Epithelial cell of proximal tubule (primary cell): Measurements from ENCODE around the gene NANOS2. TPM values are rescaled to one million over a fixed set of nuclear protein-coding genes. Genes with fewer than 3 reads are reported as not detected.

Source experiments
- DNase-seq: peaks from one replicate; pipeline ENCODE4 v3.0.0-alpha.2; 2011; ENCODE audit warnings: low read depth
- H3K4me3 ChIP-seq: 2 replicates; pipeline ENCODE4 v1.5.1; 2011; ENCODE audit warnings: low read depth, mild to moderate bottlenecking, low read length
- total RNA-seq: library from RNA; depleted of rRNA; stranded (reverse); fragments of >200 nt; gene quantifications from 2 replicates; pipeline ENCODE4 v1.2.3, GENCODE V29; 2015
- TF ChIP-seq, protein P1 (sequence below): conservative IDR thresholded peaks from 2 replicates; pipeline ENCODE4 v1.5.1; 2012; ENCODE audit warnings: low read depth, mild to moderate bottlenecking, low read length

The NANOS2 gene
- total RNA-seq, 1 donor from 2014 or later: not detected

DNA sequence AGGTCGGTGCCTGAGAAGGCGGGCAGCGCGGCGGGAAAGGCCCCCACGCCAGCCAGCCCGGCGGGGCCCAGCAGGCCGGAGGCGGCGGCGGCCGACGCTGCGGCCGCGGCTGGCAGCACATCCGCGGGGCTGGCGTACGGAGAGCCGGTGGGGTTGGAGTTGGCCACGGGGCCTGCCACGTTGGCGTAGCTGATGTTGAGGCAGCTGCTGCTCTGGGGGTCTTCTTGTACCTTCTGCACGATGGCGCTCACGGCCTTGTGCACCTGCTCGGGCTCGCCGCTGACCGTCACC is 25.9 kb upstream of the NANOS2 start:
- H3K4me3 ChIP-seq: no peak overlapping the region
- no peak for DNase-seq
- TF ChIP-seq, protein P1, sequence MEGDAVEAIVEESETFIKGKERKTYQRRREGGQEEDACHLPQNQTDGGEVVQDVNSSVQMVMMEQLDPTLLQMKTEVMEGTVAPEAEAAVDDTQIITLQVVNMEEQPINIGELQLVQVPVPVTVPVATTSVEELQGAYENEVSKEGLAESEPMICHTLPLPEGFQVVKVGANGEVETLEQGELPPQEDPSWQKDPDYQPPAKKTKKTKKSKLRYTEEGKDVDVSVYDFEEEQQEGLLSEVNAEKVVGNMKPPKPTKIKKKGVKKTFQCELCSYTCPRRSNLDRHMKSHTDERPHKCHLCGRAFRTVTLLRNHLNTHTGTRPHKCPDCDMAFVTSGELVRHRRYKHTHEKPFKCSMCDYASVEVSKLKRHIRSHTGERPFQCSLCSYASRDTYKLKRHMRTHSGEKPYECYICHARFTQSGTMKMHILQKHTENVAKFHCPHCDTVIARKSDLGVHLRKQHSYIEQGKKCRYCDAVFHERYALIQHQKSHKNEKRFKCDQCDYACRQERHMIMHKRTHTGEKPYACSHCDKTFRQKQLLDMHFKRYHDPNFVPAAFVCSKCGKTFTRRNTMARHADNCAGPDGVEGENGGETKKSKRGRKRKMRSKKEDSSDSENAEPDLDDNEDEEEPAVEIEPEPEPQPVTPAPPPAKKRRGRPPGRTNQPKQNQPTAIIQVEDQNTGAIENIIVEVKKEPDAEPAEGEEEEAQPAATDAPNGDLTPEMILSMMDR: no peak

DNA sequence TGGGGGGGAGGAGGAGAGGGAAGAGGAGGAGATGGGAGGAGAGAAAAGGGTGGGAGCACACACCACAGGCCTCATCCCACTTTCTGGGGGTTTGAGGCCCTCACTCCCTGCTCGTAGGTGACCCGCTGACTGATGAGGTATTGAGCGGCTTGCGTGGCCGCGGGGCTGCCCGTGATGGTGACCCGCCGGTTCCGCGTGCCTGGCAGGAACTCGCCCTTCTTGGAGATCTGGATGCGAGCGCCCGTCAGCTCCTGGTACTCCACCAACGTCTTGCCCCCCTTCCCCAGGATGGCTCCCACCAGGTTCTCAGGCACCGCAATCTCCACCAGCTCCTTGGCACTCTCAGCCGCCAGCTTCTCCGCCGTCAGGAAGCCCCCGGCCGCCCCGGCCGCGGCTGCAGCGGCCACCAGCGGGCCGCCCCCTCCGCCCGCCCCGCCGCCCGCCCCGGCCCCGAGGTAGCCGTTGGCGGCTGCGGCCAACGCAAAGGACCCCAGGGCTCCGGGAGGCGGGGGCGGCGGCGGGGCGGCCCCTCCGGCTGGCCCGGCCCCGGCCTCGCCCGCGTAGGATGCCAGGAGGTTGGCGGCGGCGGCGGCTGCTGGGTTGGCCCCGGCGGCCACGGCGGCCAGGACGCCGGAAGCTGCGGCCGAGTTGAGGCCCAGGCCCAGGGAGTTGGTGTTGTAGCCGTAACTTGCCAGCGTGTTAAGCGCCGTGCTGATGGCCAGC is 25.4 kb upstream of the NANOS2 start:
- no peak for DNase-seq
- no peak overlapping the region for H3K4me3 ChIP-seq
- TF ChIP-seq, protein P1: no peak

DNA sequence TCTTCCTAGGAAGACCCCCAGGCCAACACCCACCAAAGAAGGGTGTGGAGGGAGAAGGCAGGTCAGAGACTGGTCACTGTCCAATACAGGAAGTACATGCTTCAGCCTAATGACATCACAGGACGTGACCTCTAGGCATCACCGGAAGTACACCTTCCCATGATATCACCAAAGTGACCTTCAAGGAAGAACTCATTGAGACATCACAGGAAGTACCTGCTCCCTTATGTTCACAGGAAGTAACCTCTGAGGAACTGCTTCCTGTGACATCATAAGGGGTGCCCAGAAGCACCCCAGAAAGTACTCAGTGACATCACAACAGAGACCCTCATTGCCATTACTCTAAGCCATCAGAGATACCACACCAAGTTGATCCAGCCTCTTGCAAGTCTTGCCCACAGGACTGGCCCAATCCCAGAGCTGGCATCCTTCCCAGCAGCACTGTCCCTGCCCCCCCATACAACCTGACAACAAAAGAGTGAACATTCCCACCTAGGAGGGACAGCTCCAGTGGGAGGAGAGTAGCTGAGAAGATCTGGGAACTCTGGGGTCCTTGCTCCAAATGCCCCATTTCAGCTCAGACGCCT is 24.2 kb upstream of the NANOS2 start:
- DNase-seq: no peak
- H3K4me3 ChIP-seq: no peak overlapping the region
- TF ChIP-seq, protein P1: no peak

DNA sequence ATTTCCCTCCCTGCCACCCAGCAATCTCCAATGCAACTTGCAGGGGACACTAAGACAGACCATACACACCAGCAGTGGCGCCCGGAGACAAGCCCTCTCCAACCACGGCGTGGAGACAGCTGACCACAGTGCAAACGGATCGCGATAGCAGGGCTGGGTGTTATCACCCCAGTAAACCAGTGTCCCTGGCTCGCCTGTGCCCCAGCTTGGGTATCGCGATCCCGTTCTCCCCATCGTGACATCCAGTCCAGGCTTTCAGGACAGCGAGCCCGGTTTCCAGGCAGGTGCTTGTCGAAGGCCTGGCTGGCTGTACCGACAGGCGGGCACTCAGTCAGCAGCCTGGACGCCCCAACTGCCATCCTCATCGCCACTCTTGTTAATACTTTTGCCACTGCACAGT is 20.7 kb upstream of the NANOS2 start:
- no peak for DNase-seq
- TF ChIP-seq, protein P1: no peak
- no peak overlapping the region for H3K4me3 ChIP-seq

DNA sequence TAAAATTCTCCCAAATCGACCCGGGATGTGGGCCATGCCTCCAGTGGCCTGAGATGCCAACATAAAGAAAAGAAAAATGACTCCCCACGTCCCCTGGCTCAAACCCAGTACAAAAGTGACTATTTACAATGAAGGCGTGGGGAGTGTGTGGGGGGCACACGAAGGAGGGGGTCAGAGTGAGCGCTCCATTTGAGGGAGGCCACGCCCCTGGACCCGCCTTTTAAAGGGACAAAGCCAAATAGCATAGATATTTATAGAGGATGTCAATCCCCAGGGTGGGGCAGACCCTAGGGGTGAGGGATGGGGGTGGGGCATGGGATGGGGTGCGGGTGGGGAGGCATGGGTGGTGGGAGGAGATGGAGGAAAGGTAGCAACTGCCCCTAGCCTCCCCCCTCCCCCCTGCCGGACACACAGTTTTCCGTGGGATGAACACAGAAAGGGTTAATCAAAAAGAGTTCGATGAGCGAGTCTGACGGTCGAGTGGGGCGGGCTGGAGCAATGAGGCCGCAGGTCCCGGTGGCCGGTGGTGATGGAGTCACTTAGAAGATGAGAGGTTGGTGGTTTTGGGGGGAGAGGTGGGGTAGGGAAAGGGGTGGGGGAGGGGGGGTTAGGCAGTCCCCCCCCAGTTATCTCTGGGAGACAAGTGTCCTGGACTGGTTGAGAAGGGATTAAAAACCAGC is 20.1 kb upstream of the NANOS2 start:
- TF ChIP-seq, protein P1: no peak
- no peak overlapping the region for H3K4me3 ChIP-seq
- no peak for DNase-seq

DNA sequence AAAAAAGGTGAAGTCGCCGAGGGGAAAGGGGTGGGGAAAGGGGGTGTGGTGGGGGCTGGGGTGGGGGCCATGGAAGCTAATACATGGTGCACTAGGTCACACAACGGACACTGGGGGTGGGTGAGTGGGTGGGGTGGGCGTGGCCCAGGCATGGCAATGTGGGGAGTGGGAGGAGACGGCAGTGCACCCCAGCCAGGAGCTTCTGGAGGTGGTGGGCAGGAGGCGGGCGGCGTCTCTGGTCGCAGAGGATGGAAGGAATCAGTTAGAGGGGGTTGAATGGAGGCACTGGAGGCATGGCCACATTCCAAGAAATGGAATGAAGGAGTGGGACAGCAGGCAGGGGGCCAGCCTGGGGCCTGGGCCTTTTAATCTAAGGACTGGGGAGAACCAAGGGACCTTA is 19.2 kb upstream of the NANOS2 start:
- no peak for DNase-seq
- no peak overlapping the region for H3K4me3 ChIP-seq
- TF ChIP-seq, protein P1: no peak
